ENCODE results near the gene SRRM4. TPM values are rescaled to one million over a fixed set of nuclear protein-coding genes. Genes with fewer than 3 reads are reported as not detected.

Gene SRRM4
- total RNA-seq, 1 donor: not detected

DNA sequence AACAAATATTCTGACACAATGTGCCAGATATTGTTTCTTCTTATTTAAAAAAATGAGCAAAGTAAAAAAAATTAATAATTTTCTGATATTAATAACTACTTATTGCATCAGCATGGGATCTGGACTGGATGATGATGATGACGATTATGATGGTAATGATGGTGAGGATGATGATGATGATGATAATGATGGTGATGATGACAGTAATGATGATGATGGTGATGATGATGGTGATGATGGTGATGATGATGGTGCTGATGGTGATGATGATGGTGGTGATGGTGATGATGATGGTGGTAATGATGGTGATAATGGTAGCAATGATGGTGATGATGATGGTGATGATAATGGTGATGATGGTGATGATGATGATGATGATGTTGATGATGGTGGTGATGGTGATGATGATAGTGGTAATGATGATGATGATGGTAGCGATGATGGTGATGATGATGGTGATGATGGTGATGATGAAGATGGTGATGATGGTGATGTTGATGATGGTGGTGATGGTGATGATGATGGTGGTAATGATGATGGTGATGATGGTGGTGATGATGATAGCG, 94.0 kb downstream of the SRRM4 start:
- H3K4me3 ChIP-seq (ENCODE audit: low read depth, low read length): no peak overlapping the region
- TF ChIP-seq, protein P1, sequence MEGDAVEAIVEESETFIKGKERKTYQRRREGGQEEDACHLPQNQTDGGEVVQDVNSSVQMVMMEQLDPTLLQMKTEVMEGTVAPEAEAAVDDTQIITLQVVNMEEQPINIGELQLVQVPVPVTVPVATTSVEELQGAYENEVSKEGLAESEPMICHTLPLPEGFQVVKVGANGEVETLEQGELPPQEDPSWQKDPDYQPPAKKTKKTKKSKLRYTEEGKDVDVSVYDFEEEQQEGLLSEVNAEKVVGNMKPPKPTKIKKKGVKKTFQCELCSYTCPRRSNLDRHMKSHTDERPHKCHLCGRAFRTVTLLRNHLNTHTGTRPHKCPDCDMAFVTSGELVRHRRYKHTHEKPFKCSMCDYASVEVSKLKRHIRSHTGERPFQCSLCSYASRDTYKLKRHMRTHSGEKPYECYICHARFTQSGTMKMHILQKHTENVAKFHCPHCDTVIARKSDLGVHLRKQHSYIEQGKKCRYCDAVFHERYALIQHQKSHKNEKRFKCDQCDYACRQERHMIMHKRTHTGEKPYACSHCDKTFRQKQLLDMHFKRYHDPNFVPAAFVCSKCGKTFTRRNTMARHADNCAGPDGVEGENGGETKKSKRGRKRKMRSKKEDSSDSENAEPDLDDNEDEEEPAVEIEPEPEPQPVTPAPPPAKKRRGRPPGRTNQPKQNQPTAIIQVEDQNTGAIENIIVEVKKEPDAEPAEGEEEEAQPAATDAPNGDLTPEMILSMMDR (IDR thresholded peaks at IDR 0.05; ENCODE audit: insufficient read depth, low read depth, low read length): no peak
- no peak for DNase-seq (ENCODE audit: low read depth)

DNA sequence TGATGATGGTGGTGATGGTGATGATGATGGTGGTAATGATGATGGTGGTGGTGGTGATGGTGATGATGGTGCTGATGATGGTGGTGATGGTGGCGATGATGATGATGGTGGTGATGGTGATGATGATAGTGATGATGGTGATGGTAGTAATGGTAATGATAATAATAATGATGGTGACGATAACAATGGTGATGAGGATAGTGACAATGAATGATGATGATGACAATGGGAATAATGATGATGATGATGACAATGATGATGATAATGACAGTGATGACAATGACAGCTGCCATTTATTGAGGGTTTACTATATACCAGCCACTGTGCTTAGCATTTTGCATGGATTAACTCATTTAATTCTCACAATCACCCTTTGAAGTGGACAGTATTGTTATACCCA, 94.6 kb downstream of the SRRM4 start:
- TF ChIP-seq, protein P1 (IDR thresholded peaks at IDR 0.05; ENCODE audit: insufficient read depth, low read depth, low read length): no peak
- DNase-seq (ENCODE audit: low read depth): no peak
- no peak overlapping the region for H3K4me3 ChIP-seq (ENCODE audit: low read depth, low read length)

DNA sequence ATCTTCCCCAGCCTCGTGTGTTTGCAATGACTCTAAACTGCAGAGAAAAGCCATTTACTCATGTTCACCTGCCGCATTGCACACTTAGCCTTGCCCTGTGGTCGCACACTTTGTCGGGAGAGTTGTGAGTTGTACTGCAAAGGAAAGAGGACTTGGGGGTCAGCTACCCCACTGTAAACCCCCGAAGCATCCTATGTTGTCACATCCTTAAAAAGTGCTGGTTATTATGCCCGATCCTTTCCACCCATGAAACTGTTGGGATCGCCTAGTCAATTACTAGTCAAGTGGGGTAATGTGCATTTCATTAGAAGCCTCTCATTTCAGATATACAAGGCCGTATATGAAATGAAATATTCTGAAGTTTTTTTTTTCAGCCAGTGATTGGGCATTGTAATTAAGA, 98.2 kb downstream of the SRRM4 start:
- TF ChIP-seq, protein P1 (IDR thresholded peaks at IDR 0.05; ENCODE audit: insufficient read depth, low read depth, low read length): no peak
- no peak for DNase-seq (ENCODE audit: low read depth)
- no peak overlapping the region for H3K4me3 ChIP-seq (ENCODE audit: low read depth, low read length)

DNA sequence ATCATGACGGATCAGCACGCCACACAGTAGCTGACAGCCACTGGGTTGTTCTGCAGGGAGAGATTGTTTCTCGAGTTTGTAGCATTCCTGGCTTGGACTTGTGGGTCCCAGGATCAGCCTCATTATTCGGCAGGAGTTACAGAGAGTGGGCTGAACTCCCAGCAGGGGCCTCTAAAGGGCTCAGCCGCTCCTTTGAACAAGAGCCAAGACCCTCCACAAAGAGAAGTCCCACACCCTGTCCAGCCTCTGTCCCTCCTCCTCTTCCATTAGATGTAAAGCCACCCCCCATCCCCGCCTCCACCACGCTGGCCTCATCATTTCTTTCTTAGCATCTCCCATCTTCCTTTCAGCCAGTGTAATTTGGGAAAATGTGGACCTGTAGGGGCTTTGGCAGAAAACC, 100.7 kb downstream of the SRRM4 start:
- TF ChIP-seq, protein P1 (IDR thresholded peaks at IDR 0.05; ENCODE audit: insufficient read depth, low read depth, low read length): no peak
- DNase-seq (ENCODE audit: low read depth): no peak
- H3K4me3 ChIP-seq (ENCODE audit: low read depth, low read length): no peak overlapping the region

DNA sequence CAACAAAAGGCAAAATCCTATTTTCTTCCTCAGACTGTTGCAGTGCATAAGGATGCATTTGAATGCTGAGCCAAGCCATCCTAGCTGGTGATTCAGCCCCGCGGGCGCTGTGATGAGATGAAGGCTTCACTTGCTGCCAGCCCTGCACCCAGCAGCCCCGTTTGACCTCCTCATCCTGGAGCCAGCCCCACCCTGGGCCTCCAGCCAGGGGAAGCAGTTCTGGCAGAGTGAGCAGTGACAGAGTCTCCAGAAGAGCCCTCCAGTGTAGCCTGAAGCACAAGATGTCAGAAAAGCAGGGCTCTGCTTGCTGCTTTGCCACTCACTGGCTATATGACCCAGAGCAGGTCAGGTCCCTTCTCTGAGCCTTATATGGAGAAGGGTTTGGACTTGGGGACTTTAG, 101.2 kb downstream of the SRRM4 start:
- no peak for DNase-seq (ENCODE audit: low read depth)
- TF ChIP-seq, protein P1 (IDR thresholded peaks at IDR 0.05; ENCODE audit: insufficient read depth, low read depth, low read length): no peak
- H3K4me3 ChIP-seq (ENCODE audit: low read depth, low read length): no peak overlapping the region

DNA sequence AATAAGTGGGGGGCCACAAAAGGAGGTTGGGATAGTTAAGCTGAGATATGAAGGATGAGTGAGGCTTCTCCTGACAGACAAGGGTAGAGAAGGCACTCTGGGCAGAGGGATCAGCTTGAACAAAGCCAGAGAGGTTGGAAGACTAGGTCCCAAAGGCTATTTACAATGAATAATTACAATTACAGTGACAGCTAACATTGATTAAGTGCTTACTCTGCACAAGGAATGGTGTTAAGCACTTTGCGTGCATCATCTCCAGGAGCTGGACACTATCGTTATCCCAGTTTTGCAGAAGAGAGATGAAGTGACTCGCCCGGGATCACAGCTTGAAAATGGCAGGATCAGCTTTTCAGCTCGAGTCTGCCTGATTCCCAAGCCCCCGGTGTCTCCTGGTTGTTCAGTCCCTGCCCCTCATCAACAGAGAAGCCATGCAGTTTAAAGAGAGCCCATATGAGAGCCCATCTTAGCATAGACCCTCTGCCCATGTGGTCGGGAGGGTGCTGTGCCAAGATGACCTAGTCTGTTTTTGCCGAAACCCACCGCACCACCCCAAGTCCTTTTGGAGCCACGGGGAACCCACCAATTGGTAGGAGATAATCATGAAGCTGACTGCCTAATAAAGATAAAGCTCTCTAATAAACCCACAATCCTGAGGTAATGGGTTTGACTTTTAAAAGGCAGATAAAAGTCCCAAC, 107.5 kb downstream of the SRRM4 start:
- no peak overlapping the region for H3K4me3 ChIP-seq (ENCODE audit: low read depth, low read length)
- TF ChIP-seq, protein P1 (IDR thresholded peaks at IDR 0.05; ENCODE audit: insufficient read depth, low read depth, low read length): no peak
- DNase-seq (ENCODE audit: low read depth): no peak

Measured in fibroblast of villous mesenchyme (primary cell).